Adipocyte (in vitro differentiated cells): ENCODE data around the gene SLC45A1.

Source experiments
- DNase-seq: peaks from one replicate; pipeline ENCODE4 v3.0.0-alpha.2; 2015; ENCODE audit warnings: low read depth
- H3K27me3 ChIP-seq: replicated peaks from 2 replicates; pipeline ENCODE4 v1.7.0; 2013; ENCODE audit warnings: mild to moderate bottlenecking, low read length, moderate library complexity; ENCODE audit not compliant: control insufficient read depth, insufficient read depth
- H3K36me3 ChIP-seq: 2 replicates; pipeline ENCODE4 v1.7.0; 2013; ENCODE audit warnings: low read length, mild to moderate bottlenecking, moderate library complexity; ENCODE audit not compliant: control insufficient read depth, insufficient read depth, severe bottlenecking
- H3K4me1 ChIP-seq: 2 replicates; pipeline ENCODE4 v1.7.0; 2013; ENCODE audit warnings: mild to moderate bottlenecking, low read length, moderate library complexity; ENCODE audit not compliant: control insufficient read depth, insufficient read depth
- H3K4me3 ChIP-seq: 2 replicates; pipeline ENCODE4 v1.7.0; 2013; ENCODE audit warnings: mild to moderate bottlenecking, low read length, moderate library complexity
- H3K9ac ChIP-seq: 2 replicates; pipeline ENCODE4 v1.7.0; 2013; ENCODE audit warnings: mild to moderate bottlenecking, low read length, moderate library complexity
- H3K9me3 ChIP-seq: 2 replicates; pipeline ENCODE4 v1.7.0; 2013; ENCODE audit warnings: mild to moderate bottlenecking, low read length, moderate library complexity; ENCODE audit not compliant: control insufficient read depth

SLC45A1 gene

DNA sequence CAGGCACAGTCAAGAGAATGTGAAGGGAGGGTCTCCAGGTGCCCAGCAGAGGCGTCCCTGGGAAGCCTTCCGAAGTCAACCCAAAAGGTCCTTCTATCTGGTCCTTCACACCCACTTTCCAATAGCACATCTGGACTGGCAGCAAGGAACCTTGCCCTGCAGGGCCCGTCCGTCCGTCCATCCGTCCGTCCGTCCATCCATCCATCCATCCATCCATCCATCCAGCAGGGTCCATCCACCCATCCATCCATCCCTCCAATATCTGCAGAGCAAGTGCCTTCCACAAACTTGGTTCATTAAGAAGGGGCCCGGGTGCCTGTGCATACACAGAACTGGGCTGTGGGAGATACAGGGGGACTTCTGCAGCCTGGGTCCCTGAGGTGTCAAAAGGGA is 31.6 kb downstream of the SLC45A1 start:
- Histone ChIP-seq H3K9me3 (no peaks in the 10 kb centered on the region), H3K4me3 (no peak overlapping the region), H3K36me3 (peaks cover 25% of the 10 kb centered on the region), H3K4me1 (peaks cover 26% of the 10 kb centered on the region), H3K9ac (peak overlapping the region; percentile 6), H3K27me3 (no peaks in the 10 kb centered on the region)
- DNase-seq = no peak

DNA sequence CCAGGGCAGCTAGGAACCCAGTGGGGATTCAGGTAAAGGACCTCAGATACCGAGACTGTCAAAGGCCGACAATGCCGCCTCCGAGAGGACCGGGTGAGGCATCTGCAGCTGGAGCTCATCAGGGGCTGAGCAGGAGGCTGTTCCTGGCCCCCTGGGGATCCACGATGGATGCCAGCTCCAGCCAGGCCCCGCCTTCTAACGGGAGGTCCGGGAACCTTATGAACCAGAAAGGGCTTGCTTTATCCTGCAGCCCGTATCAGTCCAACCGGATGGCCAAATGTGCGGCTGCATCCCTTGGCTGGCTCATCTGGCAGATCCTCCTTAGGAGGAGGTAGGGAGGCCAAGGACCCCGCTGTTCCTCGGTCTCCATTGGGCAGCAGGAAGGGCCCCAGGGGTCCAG is 32.0 kb downstream of the SLC45A1 start:
- DNase-seq = no peak
- no peak overlapping the region for H3K4me3 ChIP-seq
- H3K27me3 ChIP-seq = no peaks in the 10 kb centered on the region
- peak overlapping the region; percentile 6 for H3K9ac ChIP-seq
- peaks cover 26% of the 10 kb centered on the region for H3K4me1 ChIP-seq
- no peaks in the 10 kb centered on the region for H3K9me3 ChIP-seq
- peaks cover 30% of the 10 kb centered on the region for H3K36me3 ChIP-seq

DNA sequence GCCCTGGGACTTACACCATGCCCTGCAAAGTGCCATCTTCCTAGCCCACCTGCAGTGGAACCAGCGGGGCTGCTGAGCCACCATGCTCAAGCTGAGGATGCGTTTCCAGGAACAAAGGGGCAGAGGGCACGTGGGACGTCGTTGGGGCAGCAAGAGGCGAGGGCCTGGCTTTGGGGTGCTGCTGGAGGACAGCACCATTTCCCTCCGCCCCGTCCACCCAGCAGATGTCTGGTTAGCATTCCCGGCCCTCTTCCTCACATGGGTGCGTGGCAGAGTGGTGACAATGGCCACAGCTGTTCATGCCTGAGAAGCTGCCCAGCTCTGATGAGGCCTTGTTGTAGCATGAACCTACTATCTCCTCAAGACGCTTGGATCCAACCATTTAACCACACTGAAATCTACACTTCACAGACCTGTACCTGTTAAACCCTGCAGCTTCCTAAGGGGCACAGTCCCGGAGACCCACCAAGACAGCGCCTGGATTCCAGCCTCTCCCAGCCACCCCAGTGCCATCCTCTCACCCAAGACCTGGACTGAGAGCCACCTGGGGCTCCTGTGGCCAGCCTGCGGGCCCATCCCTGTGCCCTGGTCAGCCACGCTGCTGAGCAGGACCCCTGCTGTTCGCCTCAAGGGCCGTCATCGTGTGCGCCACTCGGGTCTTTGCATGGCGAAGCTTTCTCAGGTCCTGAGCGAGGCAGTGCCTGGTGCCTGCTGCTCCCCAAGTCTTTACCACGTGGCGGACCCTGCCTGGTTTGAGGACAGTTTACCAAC is 33.2 kb downstream of the SLC45A1 start:
- Histone ChIP-seq H3K27me3 (no peaks in the 10 kb centered on the region), H3K9ac (no peak overlapping the region), H3K36me3 (peaks cover 42% of the 10 kb centered on the region), H3K9me3 (no peaks in the 10 kb centered on the region), H3K4me1 (peaks cover 26% of the 10 kb centered on the region), H3K4me3 (no peak overlapping the region)
- no peak for DNase-seq

DNA sequence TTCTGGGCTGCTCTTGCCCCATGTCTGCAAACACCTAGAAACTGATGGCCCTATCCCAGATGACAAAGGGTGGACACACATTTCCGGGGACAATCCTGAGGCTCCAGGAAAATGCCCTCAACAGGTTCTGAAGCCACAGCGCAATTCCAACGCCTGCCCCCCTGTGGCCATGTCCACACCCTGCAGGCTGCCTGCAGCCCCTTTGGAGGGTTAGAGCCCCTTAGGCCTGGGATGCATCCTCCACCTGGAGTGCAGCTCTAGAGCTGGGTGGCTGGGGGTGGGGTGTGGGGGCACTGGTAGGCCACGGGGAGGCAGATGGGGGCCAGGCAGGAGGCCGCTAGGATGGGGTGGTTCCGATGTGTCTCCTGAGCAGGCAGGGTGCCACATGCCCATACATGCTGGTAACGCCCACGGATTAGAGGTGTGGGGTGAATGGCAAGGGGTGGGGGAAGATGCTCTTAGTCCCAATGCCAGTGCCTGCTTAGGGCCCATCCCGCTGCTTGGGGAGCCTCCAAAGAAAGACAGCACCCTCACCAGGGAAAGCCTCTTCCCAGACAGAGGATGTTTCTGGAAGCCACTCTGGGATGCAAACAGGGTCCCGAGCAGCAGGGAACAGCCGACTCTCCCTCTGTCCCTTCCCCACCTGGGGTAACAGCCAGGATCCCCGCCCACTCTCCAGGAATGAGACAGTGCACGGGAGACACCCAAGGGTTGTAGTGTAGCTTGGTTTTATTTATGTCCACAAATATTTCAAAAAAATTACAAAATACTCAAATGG is 34.0 kb downstream of the SLC45A1 start:
- Histone ChIP-seq H3K36me3 (peaks cover 50% of the 10 kb centered on the region), H3K9me3 (no peaks in the 10 kb centered on the region), H3K4me3 (no peak overlapping the region), H3K4me1 (peaks cover 26% of the 10 kb centered on the region), H3K27me3 (no peaks in the 10 kb centered on the region), H3K9ac (peak overlapping the region; percentile 76)
- DNase-seq = peak; percentile 47

DNA sequence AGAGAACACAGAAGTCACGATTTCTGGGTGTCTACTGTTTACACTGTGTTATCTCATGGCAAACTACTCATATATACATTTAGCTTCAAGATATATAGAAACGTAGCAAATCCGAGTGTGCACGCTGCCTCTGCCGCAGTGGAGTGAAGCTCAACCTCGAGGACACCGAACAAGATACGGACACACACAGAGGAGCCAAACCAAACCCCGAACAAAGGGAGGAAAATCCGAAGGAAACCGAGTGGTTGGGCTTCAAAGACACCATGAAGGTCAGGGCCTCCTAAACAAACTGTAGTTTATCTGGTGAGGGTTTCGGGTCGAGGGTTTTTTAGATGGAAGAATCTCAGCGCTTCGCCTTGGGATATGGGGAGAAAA is 34.5 kb downstream of the SLC45A1 start:
- peak overlapping the region; percentile 76 for H3K9ac ChIP-seq
- H3K4me3 ChIP-seq = no peak overlapping the region
- H3K4me1 ChIP-seq = peaks cover 26% of the 10 kb centered on the region
- no peak for DNase-seq
- no peaks in the 10 kb centered on the region for H3K9me3 ChIP-seq
- peaks cover 55% of the 10 kb centered on the region for H3K36me3 ChIP-seq
- H3K27me3 ChIP-seq = no peaks in the 10 kb centered on the region

DNA sequence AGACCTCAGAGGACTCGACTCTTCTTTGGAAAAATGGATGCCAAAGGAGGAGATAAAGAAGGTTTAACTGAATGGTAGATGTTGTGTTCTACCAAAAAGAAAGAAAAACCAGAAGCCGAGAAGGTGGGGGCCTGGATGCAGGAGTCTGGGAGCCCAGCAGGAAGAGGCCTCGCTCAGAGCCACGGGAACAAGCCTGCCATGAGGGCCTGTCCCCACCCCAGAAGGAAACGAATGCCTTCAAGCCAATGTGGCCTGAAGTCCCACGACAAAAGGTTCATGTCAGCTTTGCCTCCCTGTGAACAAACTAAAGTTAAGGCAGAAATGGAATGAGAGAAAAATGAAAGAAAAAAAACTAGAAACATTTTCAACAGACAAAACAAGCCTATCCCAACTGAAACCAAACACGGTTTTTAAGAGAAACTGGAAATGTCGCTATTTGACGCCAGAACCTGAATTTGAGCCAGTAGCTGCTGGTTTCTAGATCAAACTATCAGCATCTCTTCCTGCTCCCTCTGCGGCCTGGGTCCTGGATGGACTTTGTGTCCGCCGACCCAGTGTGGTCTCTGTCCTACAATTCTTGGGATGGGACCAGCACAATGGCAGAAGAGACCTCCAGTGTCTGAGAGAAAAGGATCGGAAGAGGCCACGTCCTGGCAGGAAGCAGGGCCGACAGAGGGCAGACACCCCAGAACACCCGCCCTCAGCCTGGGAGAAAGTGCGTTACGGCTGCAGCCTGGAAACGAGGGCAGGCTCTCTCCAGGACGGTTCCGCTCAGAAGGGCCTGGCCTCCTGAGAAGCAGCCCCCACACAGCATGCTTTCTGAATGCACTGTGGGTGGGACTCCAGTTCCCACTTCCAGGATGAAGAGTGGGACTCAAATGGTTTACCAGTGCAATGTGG is 35.2 kb downstream of the SLC45A1 start:
- H3K4me3 ChIP-seq = no peak overlapping the region
- no peak for DNase-seq
- peaks cover 62% of the 10 kb centered on the region for H3K36me3 ChIP-seq
- H3K4me1 ChIP-seq = peaks cover 26% of the 10 kb centered on the region
- peak overlapping the region; percentile 76 for H3K9ac ChIP-seq
- no peaks in the 10 kb centered on the region for H3K9me3 ChIP-seq
- no peaks in the 10 kb centered on the region for H3K27me3 ChIP-seq

DNA sequence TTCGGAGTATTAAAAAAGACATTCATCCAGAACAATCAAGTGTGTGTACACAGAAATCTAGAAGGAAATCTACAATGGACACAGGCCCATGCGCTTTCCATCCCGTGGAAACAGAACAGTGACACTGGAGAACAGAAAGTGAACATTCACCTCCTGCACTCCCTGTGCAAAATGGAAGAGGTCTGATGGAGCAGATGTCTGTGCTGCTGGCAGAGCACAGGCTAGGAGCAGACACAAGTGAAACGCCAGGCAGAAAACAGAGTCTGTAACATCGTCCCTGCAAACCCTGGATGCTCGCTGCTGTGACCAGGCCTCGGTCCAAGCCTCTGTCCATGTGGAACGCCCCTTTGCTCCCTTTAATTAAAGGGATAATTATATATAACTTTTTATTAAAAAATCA is 36.1 kb downstream of the SLC45A1 start:
- H3K9me3 ChIP-seq = no peaks in the 10 kb centered on the region
- peaks cover 71% of the 10 kb centered on the region for H3K36me3 ChIP-seq
- H3K4me3 ChIP-seq = no peak overlapping the region
- no peaks in the 10 kb centered on the region for H3K27me3 ChIP-seq
- peak overlapping the region; percentile 76 for H3K9ac ChIP-seq
- H3K4me1 ChIP-seq = peaks cover 26% of the 10 kb centered on the region
- DNase-seq = no peak

DNA sequence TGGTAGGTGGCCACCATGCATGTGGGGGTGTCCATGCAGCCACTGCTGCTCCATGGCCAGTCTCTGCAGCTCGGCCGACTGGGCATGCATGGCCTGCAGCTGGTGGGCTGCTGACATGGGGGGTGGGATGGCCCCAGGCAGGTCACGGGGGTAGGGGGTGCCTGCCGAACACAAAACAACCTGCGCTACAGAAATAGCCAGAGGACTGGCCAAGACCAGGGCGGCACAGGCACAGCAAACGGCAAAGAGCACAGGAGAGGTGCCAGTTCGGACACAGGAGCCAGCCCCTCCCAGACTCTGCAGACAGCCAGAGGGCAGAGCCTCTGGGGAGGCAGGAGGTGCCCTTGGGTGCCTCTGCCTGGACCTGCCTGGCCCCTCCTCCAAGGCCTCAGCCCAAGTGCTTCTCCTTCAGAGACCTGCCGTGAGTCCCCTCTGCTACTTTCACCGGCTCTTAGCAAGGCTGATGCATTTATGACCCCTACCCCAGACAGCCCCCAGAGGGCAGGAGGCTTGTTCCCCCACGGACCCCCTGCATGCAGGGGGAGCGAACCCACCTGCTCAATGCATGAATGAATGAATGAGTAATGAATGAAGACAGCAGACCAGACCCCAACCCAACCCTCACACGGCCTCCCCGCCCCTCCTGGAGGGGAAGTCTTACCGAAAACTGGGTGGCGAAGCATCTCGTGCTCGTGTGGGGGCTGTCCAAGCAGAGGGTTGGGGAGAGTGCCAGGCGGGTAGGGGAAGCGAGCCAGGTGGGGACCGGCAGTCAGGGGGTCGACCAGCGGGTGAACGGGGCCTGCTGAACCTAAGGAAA is 37.7 kb downstream of the SLC45A1 start:
- Histone ChIP-seq H3K9me3 (no peaks in the 10 kb centered on the region), H3K4me3 (no peak overlapping the region), H3K27me3 (no peaks in the 10 kb centered on the region), H3K4me1 (peaks cover 20% of the 10 kb centered on the region), H3K9ac (no peak overlapping the region), H3K36me3 (peaks cover 85% of the 10 kb centered on the region)
- DNase-seq = no peak

DNA sequence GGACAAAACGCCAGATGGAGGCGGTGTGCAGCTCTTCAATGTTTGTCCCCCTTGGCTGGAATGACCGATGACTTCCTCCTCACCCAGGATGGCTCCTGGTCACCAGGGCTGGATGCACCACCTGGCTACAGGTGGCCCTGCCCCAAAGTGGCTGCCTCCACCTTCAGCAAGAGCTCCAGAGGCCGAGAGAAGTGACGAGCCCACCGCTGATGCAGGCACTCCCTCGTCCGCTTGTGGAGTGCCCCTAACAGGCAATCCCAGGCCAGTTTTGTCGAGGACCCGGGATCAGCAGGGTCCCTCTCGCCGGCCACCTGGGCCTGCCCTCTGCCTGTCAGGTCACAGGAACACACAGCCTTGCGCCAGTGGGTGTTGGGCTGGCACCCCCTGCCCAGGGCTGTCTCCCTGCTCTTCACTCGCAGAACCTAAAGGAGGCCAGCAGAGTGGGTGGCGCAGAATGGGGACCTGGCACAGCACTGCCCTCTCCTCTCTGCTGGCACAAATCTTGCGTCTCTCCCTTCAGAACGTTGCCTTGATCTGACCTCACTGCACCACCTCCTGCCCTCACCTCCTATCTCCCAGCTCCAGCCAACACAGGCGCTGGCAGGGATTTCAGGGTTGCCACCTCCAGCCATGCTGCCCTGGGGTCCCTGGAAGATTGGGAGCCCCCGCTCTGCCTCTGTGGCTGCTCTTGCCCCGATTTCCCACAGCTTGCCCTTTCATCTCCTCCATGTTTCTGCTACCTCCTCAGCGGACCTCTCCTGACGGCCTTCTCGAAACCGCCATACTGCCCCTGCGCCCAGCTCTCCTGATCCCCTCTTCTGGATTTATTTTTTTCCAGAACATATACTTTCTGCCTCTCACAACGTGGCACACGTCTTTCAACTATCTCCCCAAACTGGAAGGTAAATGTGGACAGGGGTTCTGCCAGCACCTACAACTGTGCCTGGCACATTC is 38.6 kb downstream of the SLC45A1 start:
- Histone ChIP-seq H3K4me3 (no peak overlapping the region), H3K27me3 (no peaks in the 10 kb centered on the region), H3K36me3 (peaks cover 94% of the 10 kb centered on the region), H3K9me3 (no peaks in the 10 kb centered on the region), H3K4me1 (peaks cover 20% of the 10 kb centered on the region), H3K9ac (no peak overlapping the region)
- no peak for DNase-seq
